ENCODE results near the gene NOC2L.

Gene NOC2L

GRCh38 chr1:945688-946556 lies 13.1 kb downstream of the NOC2L start:
- in situ Hi-C loops (cut with HindIII; ENCODE audit: low sequenced_read_pairs), result no loop called here

- in situ Hi-C loops (cut with HindIII; ENCODE audit: low sequenced_read_pairs), result no loop called here
These were observed 14.4 kb downstream of the NOC2L start for GRCh38 chr1:944341-945325.

GRCh38 chr1:943545-944340 lies 15.3 kb downstream of the NOC2L start:
- in situ Hi-C loops (cut with HindIII; ENCODE audit: low sequenced_read_pairs), result no loop called here

- in situ Hi-C loops (cut with HindIII; ENCODE audit: low sequenced_read_pairs), result no loop called here
These were observed 16.1 kb downstream of the NOC2L start for GRCh38 chr1:942864-943533.

GRCh38 chr1:942411-942821 lies 16.6 kb downstream of the NOC2L start:
- in situ Hi-C loops (cut with HindIII; ENCODE audit: low sequenced_read_pairs), result no loop called here

- in situ Hi-C loops (cut with HindIII; ENCODE audit: low sequenced_read_pairs), result no loop called here
These were observed 17.3 kb downstream of the NOC2L start for GRCh38 chr1:941588-942383.

GRCh38 chr1:941015-941587 lies 18.0 kb downstream of the NOC2L start:
- in situ Hi-C loops (cut with HindIII; ENCODE audit: low sequenced_read_pairs), result no loop called here

GRCh38 chr1:940107-941014 lies 18.7 kb downstream of the NOC2L start:
- in situ Hi-C loops (cut with HindIII; ENCODE audit: low sequenced_read_pairs), result no loop called here

- in situ Hi-C loops (cut with HindIII; ENCODE audit: low sequenced_read_pairs), result no loop called here
These were observed 19.4 kb downstream of the NOC2L start for GRCh38 chr1:939511-940106.

- in situ Hi-C loops (cut with HindIII; ENCODE audit: low sequenced_read_pairs), result no loop called here
These were observed 20.2 kb downstream of the NOC2L start for GRCh38 chr1:938711-939489.

GRCh38 chr1:938088-938683 lies 20.9 kb downstream of the NOC2L start:
- in situ Hi-C loops (cut with HindIII; ENCODE audit: low sequenced_read_pairs), result no loop called here

- in situ Hi-C loops (cut with HindIII; ENCODE audit: low sequenced_read_pairs), result no loop called here
These were observed 21.5 kb downstream of the NOC2L start for GRCh38 chr1:937521-937920.

GRCh38 chr1:936348-937264 lies 22.4 kb downstream of the NOC2L start:
- in situ Hi-C loops (cut with HindIII; ENCODE audit: low sequenced_read_pairs), result no loop called here

- in situ Hi-C loops (cut with HindIII; ENCODE audit: low sequenced_read_pairs), result no loop called here
These were observed 23.3 kb downstream of the NOC2L start for GRCh38 chr1:935751-936231.

GRCh38 chr1:934991-935750 lies 23.9 kb downstream of the NOC2L start:
- in situ Hi-C loops (cut with HindIII; ENCODE audit: low sequenced_read_pairs), result no loop called here
